Keratinocyte (primary cell): ENCODE results near the gene ARPC1B.

ENCODE experiments used
- CTCF ChIP-seq, 3 experiments: IDR thresholded peaks in 1 of 3; conservative IDR thresholded peaks in 1 of 3; optimal IDR thresholded peaks in 1 of 3; 2 replicates in 2 of 3; 3 replicates in 1 of 3; pipeline versions ENCODE3 to v1.5.1; 2011; ENCODE audit warnings: low read length in 3 of 3, mild to moderate bottlenecking in 3 of 3, moderate library complexity in 2 of 3, control low read depth in 1 of 3, inconsistent platforms in 1 of 3; ENCODE audit not compliant: insufficient read depth in 2 of 3; ENCODE audit errors: extremely low read depth in 1 of 3
- EZH2 ChIP-seq: IDR thresholded peaks from one replicate; pipeline ENCODE4 v1.6.1; 2012; ENCODE audit warnings: inconsistent platforms, mild to moderate bottlenecking, low read length, moderate library complexity

GRCh38 chr7:99394188-99394502 lies 19.6 kb downstream of the ARPC1B start:
- TF ChIP-seq CTCF (optimal IDR thresholded peaks at IDR 0.05 in 1 of 3, IDR thresholded peaks at IDR 0.05 in 1 of 3, conservative IDR thresholded peaks at IDR 0.05 in 1 of 3; ENCODE audit: extremely low read depth in 1 of 3, insufficient read depth in 2 of 3, low read length in 3 of 3): no peak
- no peak for TF ChIP-seq EZH2
